Transverse colon (tissue), 4 donors: ENCODE data around the gene RPS4Y2. TPM values are rescaled to one million over a fixed set of nuclear protein-coding genes. Genes with fewer than 3 reads are reported as not detected.

ENCODE experiments used
- DNase-seq: peaks from one replicate; pipeline ENCODE4 v3.0.0-alpha.2; 2019
- H3K27ac ChIP-seq, 4 donors: fragments of 200-600 bp; sonication (generic); 2 replicates each; pipeline ENCODE4 v1.5.1; 2016 to 2018; ENCODE audit warnings: inconsistent platforms in 4 of 4
- H3K27me3 ChIP-seq: fragments of 200-600 bp; sonication (generic); 2 replicates; pipeline ENCODE4 v1.5.1; 2017; ENCODE audit warnings: inconsistent platforms
- H3K36me3 ChIP-seq, 4 donors: fragments of 200-600 bp; sonication (generic); 2 replicates each; pipeline ENCODE4 v1.5.1; 2017 to 2019; ENCODE audit warnings: inconsistent platforms in 4 of 4
- H3K4me1 ChIP-seq, 4 donors: fragments of 200-600 bp; sonication (generic); 2 replicates each; pipeline ENCODE4 v1.5.1; 2017 to 2020; ENCODE audit warnings: inconsistent platforms in 4 of 4
- H3K4me3 ChIP-seq, 4 donors: fragments of 200-600 bp; sonication (generic); 1 replicate in 1 of 4; 2 replicates in 3 of 4; pipeline versions ENCODE4 v1.5.1 to v1.6.1; 2017 to 2019; ENCODE audit warnings: inconsistent platforms in 4 of 4
- H3K9me3 ChIP-seq, 2 donors: fragments of 200-600 bp; sonication (generic); 2 replicates each; pipeline ENCODE4 v1.5.1; 2017 to 2019; ENCODE audit warnings: inconsistent platforms in 2 of 2
- EP300 ChIP-seq: sonication (generic); formaldehyde crosslinking; IDR thresholded peaks from one replicate; pipeline ENCODE4 v1.6.1; 2017; ENCODE audit warnings: antibody characterized with exemption, low read depth
- POLR2A ChIP-seq: fragments of 450-650 bp; IDR thresholded peaks from one replicate; pipeline ENCODE4 v1.6.1; 2016; ENCODE audit warnings: antibody characterized with exemption, mild to moderate bottlenecking, moderate library complexity
- POLR2AphosphoS5 ChIP-seq, 3 donors: sonication (generic); formaldehyde crosslinking; IDR thresholded peaks; one replicate each; pipeline ENCODE4 v1.6.1; 2016; ENCODE audit warnings: antibody characterized with exemption in 3 of 3
- WGBS, 2 donors: methylation state at CpG; one replicate each; pipeline ENCODE4 v1.1.5; 2018; ENCODE audit warnings: low coverage in 1 of 2; 5-methylcytosine and 5-hydroxymethylcytosine counted together
- in situ Hi-C, 4 donors: fragments of 200-750 bp; cut with MboI; loops; one replicate each; pipeline versions ENCODE4 v1.15.0 to v1.15.1; 2017; ENCODE audit warnings: low sequenced_read_pairs in 3 of 4, low pct_ligation_motif_present in 1 of 4, low pct_unique_long_range_greater_than_20kb in 1 of 4
- intact Hi-C: fragments of 100-400 bp; cut with DNase I; formaldehyde crosslinking; loops from one replicate; pipeline ENCODE4 v1.15.1; 2023; ENCODE audit warnings: low total_unique reads
- total RNA-seq, 4 donors: library from RNA; depleted of rRNA; stranded (reverse); fragments of >200 nt; gene quantifications; one replicate each; pipeline ENCODE4 v1.1.0, GENCODE V29; 2016
- TF ChIP-seq, protein P1 (sequence below), 5 experiments: fragments of 200-600 bp in 3 of 5; fragments of 450-650 bp in 2 of 5; sonication (generic) in 3 of 5; IDR thresholded peaks; 1 replicate in 2 of 5; 2 replicates in 3 of 5; pipeline ENCODE4 v1.5.1; 2016 to 2017; ENCODE audit warnings: antibody characterized with exemption in 5 of 5, inconsistent platforms in 3 of 5, mild to moderate bottlenecking in 2 of 5, moderate library complexity in 1 of 5

RPS4Y2 gene
- not detected for total RNA-seq

DNA sequence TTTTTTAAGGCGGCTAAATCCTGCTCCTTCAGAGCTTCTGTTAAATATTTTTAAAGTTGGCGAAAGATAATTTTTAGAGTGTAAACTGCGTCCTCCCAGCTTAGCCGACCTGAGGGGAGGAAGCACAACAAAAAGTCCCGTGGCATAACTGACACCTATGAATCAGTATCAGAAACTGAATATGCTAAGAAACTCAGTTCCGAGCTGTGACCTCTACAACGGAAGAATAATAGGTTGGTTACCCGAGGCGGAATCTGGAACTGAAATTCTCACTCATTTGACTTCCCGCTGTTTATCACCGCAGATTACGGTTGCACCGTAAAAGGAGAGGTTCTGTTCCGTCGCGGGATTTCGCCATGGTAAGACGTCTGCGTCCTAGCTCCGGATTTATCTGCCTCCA lies at the start of gene RPS4Y2:
TSS of gene RPS4Y2 (plus strand) at position 301 of the 400 bp plus-strand sequence. CDS start at position 357, 56 bp downstream.
- no peak for TF ChIP-seq POLR2A
- no peak for TF ChIP-seq POLR2AphosphoS5 (IDR thresholded peaks at IDR 0.05)
- TF ChIP-seq EP300 = no peak
- TF ChIP-seq, protein P1, sequence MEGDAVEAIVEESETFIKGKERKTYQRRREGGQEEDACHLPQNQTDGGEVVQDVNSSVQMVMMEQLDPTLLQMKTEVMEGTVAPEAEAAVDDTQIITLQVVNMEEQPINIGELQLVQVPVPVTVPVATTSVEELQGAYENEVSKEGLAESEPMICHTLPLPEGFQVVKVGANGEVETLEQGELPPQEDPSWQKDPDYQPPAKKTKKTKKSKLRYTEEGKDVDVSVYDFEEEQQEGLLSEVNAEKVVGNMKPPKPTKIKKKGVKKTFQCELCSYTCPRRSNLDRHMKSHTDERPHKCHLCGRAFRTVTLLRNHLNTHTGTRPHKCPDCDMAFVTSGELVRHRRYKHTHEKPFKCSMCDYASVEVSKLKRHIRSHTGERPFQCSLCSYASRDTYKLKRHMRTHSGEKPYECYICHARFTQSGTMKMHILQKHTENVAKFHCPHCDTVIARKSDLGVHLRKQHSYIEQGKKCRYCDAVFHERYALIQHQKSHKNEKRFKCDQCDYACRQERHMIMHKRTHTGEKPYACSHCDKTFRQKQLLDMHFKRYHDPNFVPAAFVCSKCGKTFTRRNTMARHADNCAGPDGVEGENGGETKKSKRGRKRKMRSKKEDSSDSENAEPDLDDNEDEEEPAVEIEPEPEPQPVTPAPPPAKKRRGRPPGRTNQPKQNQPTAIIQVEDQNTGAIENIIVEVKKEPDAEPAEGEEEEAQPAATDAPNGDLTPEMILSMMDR (IDR thresholded peaks at IDR 0.05) = no peak
- DNase-seq = no peak
- H3K27ac ChIP-seq = no peak within 1 kb of the TSS
- intact Hi-C loops = no loop called here
- H3K36me3 ChIP-seq = no peaks in the 10 kb centered on the region
- H3K4me3 ChIP-seq = no peak within 1 kb of the TSS
- WGBS, 2 donors = no CpG with 5 or more reads among the region's 20 CpGs
- H3K9me3 ChIP-seq = no peaks in the 10 kb centered on the region
- no peaks in the 10 kb centered on the region for H3K4me1 ChIP-seq
- in situ Hi-C loops = no loop called here
- no peaks in the 10 kb centered on the region for H3K27me3 ChIP-seq

DNA sequence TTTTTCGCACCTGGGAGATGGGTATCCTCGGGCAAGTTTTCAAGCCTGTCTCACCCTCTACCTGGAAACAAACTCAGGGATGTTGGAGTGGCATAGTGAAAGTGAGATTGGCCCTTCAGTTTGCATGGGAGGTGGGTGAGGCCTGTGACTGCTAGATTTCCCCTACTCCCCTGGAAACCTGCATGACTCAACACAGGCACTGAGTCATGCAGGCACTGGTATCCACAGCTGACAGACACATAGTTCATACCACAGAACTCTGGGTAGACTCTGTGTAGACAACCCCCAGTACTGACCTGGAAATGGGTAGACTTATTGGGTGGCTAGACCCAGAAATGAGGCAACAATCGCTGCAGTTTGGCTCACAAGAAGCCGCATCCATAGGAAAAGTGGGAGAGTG lies 41.5 kb upstream of the RPS4Y2 start:
- in situ Hi-C loops = no loop called here
- WGBS, 2 donors = no CpG with 5 or more reads among the region's 4 CpGs
- H3K9me3 ChIP-seq = no peaks in the 10 kb centered on the region

DNA sequence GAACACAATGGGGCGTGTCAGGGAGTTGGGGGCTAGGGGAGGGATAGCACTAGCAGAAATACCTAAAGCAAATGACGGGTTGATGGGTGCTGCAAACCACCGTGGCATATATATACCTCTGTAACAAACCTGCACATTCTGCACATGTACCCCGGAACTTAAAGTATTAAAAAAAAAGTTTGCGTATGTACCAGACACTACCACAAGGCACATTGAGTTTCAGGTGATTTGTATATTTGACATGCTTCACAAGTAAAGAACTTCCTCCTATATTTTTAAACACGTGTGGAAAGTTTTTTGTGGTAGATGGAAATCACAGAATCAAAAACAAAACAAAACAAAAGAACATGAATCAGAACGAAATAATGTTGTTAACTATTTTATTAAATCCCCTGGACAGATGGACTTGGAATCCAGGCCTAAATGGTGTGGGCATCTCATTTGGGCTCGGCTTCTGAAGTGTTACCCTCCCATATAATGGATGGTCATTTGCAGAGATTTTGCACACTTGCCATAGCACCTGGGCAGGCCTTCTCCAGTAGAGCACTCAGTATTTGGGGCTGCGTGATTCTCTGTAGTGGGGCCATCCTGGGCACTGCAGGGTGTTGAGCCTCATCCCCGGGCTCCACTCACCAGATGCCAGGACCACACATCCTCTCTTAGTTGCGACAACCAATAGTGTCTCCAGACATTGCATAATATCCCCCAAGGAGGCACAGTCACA lies 29.6 kb upstream of the RPS4Y2 start:
- 100% methylated on average over 1 of the region's 11 CpGs; no CpG with 5 or more reads in 1 of the 2 donors for WGBS, 2 donors
- H3K4me3 ChIP-seq = no peak overlapping the region

More for the DNA sequence above, 41.5 kb upstream of the RPS4Y2 start:
- Histone ChIP-seq H3K4me1 (no peaks in the 10 kb centered on the region), H3K4me3 (no peak overlapping the region), H3K36me3 (no peaks in the 10 kb centered on the region), H3K27me3 (no peaks in the 10 kb centered on the region), H3K27ac (no peak overlapping the region)
- intact Hi-C loops = no loop called here
- TF ChIP-seq, protein P1 (IDR thresholded peaks at IDR 0.05) = no peak
- TF ChIP-seq POLR2A (no peak), EP300 (no peak), POLR2AphosphoS5 (IDR thresholded peaks at IDR 0.05) (no peak)
- DNase-seq = no peak

DNA sequence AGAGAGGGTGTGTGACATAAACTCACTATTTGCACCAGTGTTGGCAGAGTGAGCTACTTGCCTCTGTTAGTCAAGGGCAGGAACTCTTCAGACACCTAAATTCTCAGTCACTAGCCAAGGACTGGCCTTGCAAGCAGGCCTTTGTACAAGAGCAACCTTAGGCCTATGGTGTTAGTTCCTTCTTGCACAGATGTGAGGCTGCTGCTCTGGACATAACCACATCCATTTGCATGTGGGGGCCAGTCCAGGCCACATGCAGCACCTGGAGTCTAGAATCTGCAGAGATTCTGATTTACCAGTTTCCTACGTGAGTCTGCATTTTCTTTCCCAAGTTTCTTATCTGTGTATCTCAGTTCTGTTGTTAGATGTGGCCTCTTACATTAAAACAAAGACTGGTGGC lies 20.7 kb upstream of the RPS4Y2 start:
- whole genome bisulfite sequencing, 2 donors = no CpG with 5 or more reads among the region's 1 CpG
- H3K27ac ChIP-seq = no peak overlapping the region
- no peaks in the 10 kb centered on the region for H3K4me1 ChIP-seq
- H3K36me3 ChIP-seq = no peaks in the 10 kb centered on the region
- TF ChIP-seq EP300 (no peak), POLR2AphosphoS5 (IDR thresholded peaks at IDR 0.05) (no peak), POLR2A (no peak)
- TF ChIP-seq, protein P1 (IDR thresholded peaks at IDR 0.05) = no peak
- in situ Hi-C loops = no loop called here
- H3K4me3 ChIP-seq = no peak overlapping the region
- DNase-seq = no peak
- intact Hi-C loops = no loop called here
- H3K9me3 ChIP-seq = no peaks in the 10 kb centered on the region
- no peaks in the 10 kb centered on the region for H3K27me3 ChIP-seq

More for the DNA sequence above, 29.6 kb upstream of the RPS4Y2 start:
- no peaks in the 10 kb centered on the region for H3K27me3 ChIP-seq
- no peak for TF ChIP-seq POLR2A
- TF ChIP-seq, protein P1 (IDR thresholded peaks at IDR 0.05) = no peak
- no peak for TF ChIP-seq POLR2AphosphoS5 (IDR thresholded peaks at IDR 0.05)
- no peak for TF ChIP-seq EP300
- H3K36me3 ChIP-seq = no peaks in the 10 kb centered on the region
- in situ Hi-C loops (no loop called here), intact Hi-C loops (no loop called here)
- H3K9me3 ChIP-seq = no peaks in the 10 kb centered on the region
- no peak for DNase-seq
- H3K27ac ChIP-seq = no peak overlapping the region
- no peaks in the 10 kb centered on the region for H3K4me1 ChIP-seq
